Stimulated activated CD4-positive, alpha-beta T cell treated with anti-CD3 and anti-CD28 coated beads, Interleukin-4, amount 100 ng/mL, for 48 hours (primary cell): Measurements from ENCODE around the gene DPP3.
"Not testable (repeated sequence)": the region's sequence is repeated elsewhere in the genome, so short reads cannot be mapped to it uniquely, and the experiment has no call there.

Experiments used
- DNase-seq, 2 donors: peaks; one replicate each; pipeline ENCODE4 v3.0.0-alpha.2; 2020; ENCODE audit warnings: low read depth in 2 of 2

The DPP3 gene

GRCh38 chr11:66480117-66480938 is at the start of gene DPP3:
Gene DPP3, plus strand, starts transcription at chr11:66480434. Its CDS starts 1,767 bp downstream, at chr11:66482201.
- DNase-seq = peak; percentile 92 to 97

- DNase-seq = not testable (repeated sequence)
Measured at GRCh38 chr11:66431287-66431686, 48.9 kb upstream of the DPP3 start.

GRCh38 chr11:66431871-66432329 is 48.3 kb upstream of the DPP3 start:
- not testable (repeated sequence) for DNase-seq

GRCh38 chr11:66432597-66432996 is 47.6 kb upstream of the DPP3 start:
- DNase-seq = no peak

GRCh38 chr11:66437979-66438503 is 42.2 kb upstream of the DPP3 start:
- no peak for DNase-seq

- peak; percentile 84 to 86 for DNase-seq
Measured at GRCh38 chr11:66438504-66439466, 41.4 kb upstream of the DPP3 start, which contains the start of gene MRPL11. Gene MRPL11, minus strand, starts transcription at chr11:66438848. Its CDS starts 94 bp downstream, at chr11:66438754.

GRCh38 chr11:66440101-66440939 is 39.9 kb upstream of the DPP3 start:
- DNase-seq = not testable (repeated sequence)

- not testable (repeated sequence) for DNase-seq
Measured at GRCh38 chr11:66440940-66441282, 39.3 kb upstream of the DPP3 start.

GRCh38 chr11:66443602-66444001 is 36.6 kb upstream of the DPP3 start:
- no peak for DNase-seq

GRCh38 chr11:66447012-66447411 is 33.2 kb upstream of the DPP3 start:
- DNase-seq = no peak

- no peak for DNase-seq
Measured at GRCh38 chr11:66448523-66448922, 31.7 kb upstream of the DPP3 start.

GRCh38 chr11:66450560-66450959 is 29.7 kb upstream of the DPP3 start:
- DNase-seq = no peak

- no peak for DNase-seq
Measured at GRCh38 chr11:66451663-66452062, 28.6 kb upstream of the DPP3 start.

GRCh38 chr11:66454247-66454646 is 26.0 kb upstream of the DPP3 start:
- no peak for DNase-seq

- DNase-seq = no peak
Measured at GRCh38 chr11:66454828-66455227, 25.4 kb upstream of the DPP3 start.

GRCh38 chr11:66457826-66458225 is 22.4 kb upstream of the DPP3 start:
- no peak for DNase-seq

- DNase-seq = no peak
Measured at GRCh38 chr11:66459138-66459778, 21.0 kb upstream of the DPP3 start.

- no peak for DNase-seq
Measured at GRCh38 chr11:66462010-66462409, 18.2 kb upstream of the DPP3 start.

- DNase-seq = no peak
Measured at GRCh38 chr11:66462911-66463310, 17.3 kb upstream of the DPP3 start.

GRCh38 chr11:66464116-66464515 is 16.1 kb upstream of the DPP3 start:
- DNase-seq = not testable (repeated sequence)

- no peak for DNase-seq
Measured at GRCh38 chr11:66464916-66465315, 15.3 kb upstream of the DPP3 start.
